Karpas-422 (cell line): ENCODE results near the gene ADAM8. TPM values are rescaled to one million over a fixed set of nuclear protein-coding genes. Genes with fewer than 3 reads are reported as not detected.
"Not testable (repeated sequence)": the region's sequence is repeated elsewhere in the genome, so short reads cannot be mapped to it uniquely, and the experiment has no call there.

Experiments used
- DNase-seq: peaks from one replicate; pipeline ENCODE4 v3.0.0-alpha.2; 2015
- H2AFZ ChIP-seq: fragments of 200-600 bp; sonication (generic); 2 replicates; pipeline ENCODE4 v1.6.1; 2014; ENCODE audit warnings: antibody characterized with exemption, low read length, mixed read lengths
- H3K27ac ChIP-seq: fragments of 200-600 bp; sonication (generic); 2 replicates; pipeline ENCODE4 v1.5.1; 2014; ENCODE audit warnings: mild to moderate bottlenecking, low read length, moderate library complexity
- H3K27me3 ChIP-seq: fragments of 200-600 bp; sonication (generic); 2 replicates; pipeline ENCODE4 v1.6.1; 2014; ENCODE audit warnings: low read length, mixed read lengths
- H3K36me3 ChIP-seq: fragments of 200-600 bp; sonication (generic); 2 replicates; pipeline ENCODE4 v1.6.1; 2014; ENCODE audit warnings: low read length, mixed read lengths; ENCODE audit not compliant: insufficient read depth
- H3K4me1 ChIP-seq: fragments of 200-600 bp; sonication (generic); 2 replicates; pipeline ENCODE4 v1.6.1; 2014; ENCODE audit warnings: mild to moderate bottlenecking, low read length, mixed read lengths
- H3K4me2 ChIP-seq: fragments of 200-600 bp; sonication (generic); 2 replicates; pipeline ENCODE4 v1.6.1; 2014; ENCODE audit warnings: low read length, low read depth, mild to moderate bottlenecking; ENCODE audit not compliant: poor library complexity, severe bottlenecking
- H3K4me3 ChIP-seq: fragments of 200-600 bp; sonication (generic); 2 replicates; pipeline ENCODE4 v1.5.1; 2014; ENCODE audit warnings: mild to moderate bottlenecking, antibody characterized with exemption, low read length, mixed read lengths
- H3K79me2 ChIP-seq: fragments of 200-600 bp; sonication (generic); 2 replicates; pipeline ENCODE4 v1.6.1; 2014; ENCODE audit warnings: mild to moderate bottlenecking, low read length, mixed read lengths
- H3K9ac ChIP-seq: fragments of 200-600 bp; sonication (generic); 2 replicates; pipeline ENCODE4 v1.6.0; 2014; ENCODE audit warnings: low read length
- H3K9me2 ChIP-seq: fragments of 200-600 bp; sonication (generic), shearing (Covaris generic); replicated peaks from 2 replicates; pipeline ENCODE4 v1.6.0; 2014; ENCODE audit warnings: mild to moderate bottlenecking, low read length, moderate library complexity; ENCODE audit not compliant: insufficient read depth
- H3K9me3 ChIP-seq: fragments of 300-700, 200-600 bp; sonication (generic); 2 replicates; pipeline ENCODE4 v1.6.1; 2014; ENCODE audit warnings: low read length, mixed read lengths
- H4K20me1 ChIP-seq: fragments of 200-600 bp; sonication (generic); 2 replicates; pipeline ENCODE4 v1.6.1; 2014; ENCODE audit warnings: mild to moderate bottlenecking, antibody characterized with exemption, low read length, low read depth; ENCODE audit not compliant: insufficient read depth
- total RNA-seq: library from RNA; depleted of rRNA; stranded (reverse); fragments of >200 nt; shearing (Covaris generic); gene quantifications from 2 replicates; pipeline ENCODE4 v1.2.3, GENCODE V29; 2014; ENCODE audit warnings: low replicate concordance

The ADAM8 gene
- total RNA-seq, 1 experiment from 2014 or later = 0.71 TPM

GRCh38 chr10:133266056-133266795 is 10.4 kb downstream of the ADAM8 start:
- H3K4me3 ChIP-seq = no peak overlapping the region
- H3K9me3 ChIP-seq = no peaks in the 10 kb centered on the region
- DNase-seq = no peak
- no peak overlapping the region for H3K27ac ChIP-seq
- no peak overlapping the region for H3K4me2 ChIP-seq
- no peaks in the 10 kb centered on the region for H3K36me3 ChIP-seq
- no peaks in the 10 kb centered on the region for H4K20me1 ChIP-seq
- no peaks in the 10 kb centered on the region for H3K9me2 ChIP-seq
- H3K27me3 ChIP-seq = no peaks in the 10 kb centered on the region
- no peak overlapping the region for H3K9ac ChIP-seq
- peaks cover 3% of the 10 kb centered on the region for H3K4me1 ChIP-seq
- H2AFZ ChIP-seq = no peak overlapping the region
- H3K79me2 ChIP-seq = no peaks in the 10 kb centered on the region

GRCh38 chr10:133265052-133265451 is 11.6 kb downstream of the ADAM8 start:
- H2AFZ ChIP-seq, H3K27ac ChIP-seq, H3K9ac ChIP-seq, H3K4me1 ChIP-seq, H3K4me2 ChIP-seq, H4K20me1 ChIP-seq, H3K79me2 ChIP-seq, H3K36me3 ChIP-seq, H3K4me3 ChIP-seq, H3K9me3 ChIP-seq, DNase-seq, H3K27me3 ChIP-seq, H3K9me2 ChIP-seq: not testable (repeated sequence)

GRCh38 chr10:133264461-133264860 is 12.2 kb downstream of the ADAM8 start:
- Histone ChIP-seq H3K4me3 (no peak overlapping the region), H4K20me1 (no peaks in the 10 kb centered on the region), H3K9me2 (no peaks in the 10 kb centered on the region), H3K79me2 (no peaks in the 10 kb centered on the region), H3K9ac (no peak overlapping the region), H3K4me1 (peaks cover 10% of the 10 kb centered on the region), H2AFZ (no peak overlapping the region), H3K27ac (no peak overlapping the region), H3K4me2 (no peak overlapping the region), H3K27me3 (no peaks in the 10 kb centered on the region), H3K36me3 (no peaks in the 10 kb centered on the region), H3K9me3 (no peaks in the 10 kb centered on the region)
- DNase-seq = no peak

GRCh38 chr10:133263674-133264073 is 13.0 kb downstream of the ADAM8 start:
- H3K9me3 ChIP-seq = no peaks in the 10 kb centered on the region
- no peak overlapping the region for H2AFZ ChIP-seq
- no peaks in the 10 kb centered on the region for H3K9me2 ChIP-seq
- H3K36me3 ChIP-seq = no peaks in the 10 kb centered on the region
- no peak for DNase-seq
- H3K4me3 ChIP-seq = no peak overlapping the region
- H3K27me3 ChIP-seq = no peaks in the 10 kb centered on the region
- H3K27ac ChIP-seq = no peak overlapping the region
- no peak overlapping the region for H3K4me2 ChIP-seq
- H3K4me1 ChIP-seq = peaks cover 18% of the 10 kb centered on the region
- H3K79me2 ChIP-seq = no peaks in the 10 kb centered on the region
- H4K20me1 ChIP-seq = no peaks in the 10 kb centered on the region
- no peak overlapping the region for H3K9ac ChIP-seq

GRCh38 chr10:133262696-133263095 is 14.0 kb downstream of the ADAM8 start:
- Histone ChIP-seq H3K36me3 (no peaks in the 10 kb centered on the region), H3K79me2 (no peaks in the 10 kb centered on the region), H3K9me3 (no peaks in the 10 kb centered on the region), H3K4me1 (peaks cover 28% of the 10 kb centered on the region), H3K9ac (no peak overlapping the region), H4K20me1 (no peaks in the 10 kb centered on the region), H3K27ac (no peak overlapping the region), H3K4me3 (no peak overlapping the region), H2AFZ (no peak overlapping the region), H3K27me3 (no peaks in the 10 kb centered on the region), H3K9me2 (no peaks in the 10 kb centered on the region), H3K4me2 (no peak overlapping the region)
- DNase-seq = no peak

- no peaks in the 10 kb centered on the region for H3K9me3 ChIP-seq
- H3K27ac ChIP-seq = 0 out of 2 replicates have a peak overlapping the region, but pooled peaks have one; percentile 51
- H2AFZ ChIP-seq = peak overlapping the region; percentile 72
- H3K27me3 ChIP-seq = no peaks in the 10 kb centered on the region
- no peaks in the 10 kb centered on the region for H3K36me3 ChIP-seq
- peaks cover 35% of the 10 kb centered on the region for H3K4me1 ChIP-seq
- H3K9ac ChIP-seq = peak overlapping the region; percentile 96
- H3K79me2 ChIP-seq = no peaks in the 10 kb centered on the region
- peak overlapping the region; percentile 89 for H3K4me2 ChIP-seq
- DNase-seq = peak; percentile 91
- no peaks in the 10 kb centered on the region for H4K20me1 ChIP-seq
- peak overlapping the region; percentile 72 for H3K4me3 ChIP-seq
- H3K9me2 ChIP-seq = no peaks in the 10 kb centered on the region
Observed at GRCh38 chr10:133261726-133262325, 14.8 kb downstream of the ADAM8 start.

GRCh38 chr10:133260895-133261725 is 15.6 kb downstream of the ADAM8 start:
- Histone ChIP-seq H2AFZ (peak overlapping the region; percentile 72), H3K4me2 (peak overlapping the region; percentile 89), H3K4me1 (peaks cover 35% of the 10 kb centered on the region), H3K36me3 (no peaks in the 10 kb centered on the region), H3K9me2 (no peaks in the 10 kb centered on the region), H3K9ac (peak overlapping the region; percentile 96), H3K4me3 (peak overlapping the region; percentile 72), H3K9me3 (no peaks in the 10 kb centered on the region), H3K79me2 (no peaks in the 10 kb centered on the region), H3K27me3 (no peaks in the 10 kb centered on the region), H4K20me1 (no peaks in the 10 kb centered on the region), H3K27ac (0 out of 2 replicates have a peak overlapping the region, but pooled peaks have one; percentile 51)
- peak; percentile 86 for DNase-seq

GRCh38 chr10:133259602-133259989 is 17.1 kb downstream of the ADAM8 start:
- DNase-seq = no peak
- no peaks in the 10 kb centered on the region for H3K9me3 ChIP-seq
- no peaks in the 10 kb centered on the region for H4K20me1 ChIP-seq
- peaks cover 35% of the 10 kb centered on the region for H3K4me1 ChIP-seq
- no peak overlapping the region for H3K4me3 ChIP-seq
- no peaks in the 10 kb centered on the region for H3K36me3 ChIP-seq
- H3K9ac ChIP-seq = peak overlapping the region; percentile 18; the same call in 1 of the 2 replicates
- H3K27ac ChIP-seq = no peak overlapping the region
- H3K79me2 ChIP-seq = no peaks in the 10 kb centered on the region
- H2AFZ ChIP-seq = no peak overlapping the region
- peak overlapping the region; percentile 4 for H3K4me2 ChIP-seq
- no peaks in the 10 kb centered on the region for H3K9me2 ChIP-seq
- H3K27me3 ChIP-seq = no peaks in the 10 kb centered on the region
